Esophagus squamous epithelium (tissue), 5 donors: ENCODE results near the gene FBXO11. TPM values are rescaled to one million over a fixed set of nuclear protein-coding genes. Genes with fewer than 3 reads are reported as not detected.

ENCODE experiments used
- DNase-seq: peaks from one replicate; lab custom pipeline; 2025; lab: John Stamatoyannopoulos, UW
- H3K27ac ChIP-seq, 4 donors: fragments of 200-600 bp; sonication (generic); one replicate each; pipeline ENCODE4 v1.5.1; 2016 to 2019; ENCODE audit warnings: mild to moderate bottlenecking in 1 of 4
- H3K27me3 ChIP-seq, 4 donors: fragments of 200-600 bp; sonication (generic); 1 replicate in 3 of 4; 2 replicates in 1 of 4; pipeline versions ENCODE4 v1.5.1 to v1.6.0; 2017 to 2021; ENCODE audit warnings: antibody characterized with exemption in 1 of 4
- H3K36me3 ChIP-seq, 3 donors: fragments of 200-600 bp; sonication (generic); one replicate each; pipeline ENCODE4 v1.5.1; 2016 to 2019
- H3K4me1 ChIP-seq, 3 donors: fragments of 200-600 bp; sonication (generic); one replicate each; pipeline ENCODE4 v1.5.1; 2017 to 2019
- H3K4me3 ChIP-seq, 4 donors: fragments of 200-600 bp; sonication (generic); 1 replicate in 3 of 4; 2 replicates in 1 of 4; pipeline ENCODE4 v1.5.1; 2016 to 2019; ENCODE audit warnings: mild to moderate bottlenecking in 2 of 4, moderate library complexity in 1 of 4
- H3K9me3 ChIP-seq, 3 donors: fragments of 200-600 bp; sonication (generic); one replicate each; pipeline ENCODE4 v1.5.1; 2016 to 2019
- POLR2A ChIP-seq, 4 donors: fragments of 450-650 bp; IDR thresholded peaks; one replicate each; pipeline ENCODE4 v1.6.1; 2017; ENCODE audit warnings: antibody characterized with exemption in 4 of 4, mild to moderate bottlenecking in 4 of 4, moderate library complexity in 3 of 4
- WGBS, 2 donors: methylation state at CpG; one replicate each; pipeline ENCODE4 v1.1.5; 2018; 5-methylcytosine and 5-hydroxymethylcytosine counted together
- intact Hi-C: fragments of 100-400 bp; cut with DNase I; formaldehyde crosslinking; loops from one replicate; pipeline ENCODE4 v1.15.0; 2022
- total RNA-seq, 4 donors: library from RNA; depleted of rRNA; stranded (reverse); fragments of >200 nt; gene quantifications; one replicate each; pipeline ENCODE4 v1.1.0, GENCODE V29; 2016
- TF ChIP-seq, protein P1 (sequence below), 6 experiments: fragments of 450-650 bp in 4 of 6; fragments of 200-600 bp in 2 of 6; sonication (generic) in 2 of 6; IDR thresholded peaks; one replicate each; pipeline ENCODE4 v1.5.1; 2016 to 2019; ENCODE audit warnings: antibody characterized with exemption in 6 of 6, mild to moderate bottlenecking in 4 of 6, moderate library complexity in 4 of 6
- donor health status: DM: yes; HTN: yes; CAD: no.

FBXO11 gene
- total RNA-seq, 4 donors from 2014 or later = 21.0 to 50.2 (median 34.7) TPM

- peaks cover 3 to 11% (median 7%) of the 10 kb centered on the region in 3 donors for H3K4me1 ChIP-seq
- no peaks in the 10 kb centered on the region for H3K27me3 ChIP-seq
- H3K36me3 ChIP-seq = no peaks in the 10 kb centered on the region
- intact Hi-C loops = no loop called here
- no peaks in the 10 kb centered on the region for H3K9me3 ChIP-seq
- H3K27ac ChIP-seq = no peak overlapping the region
- no peak for DNase-seq
- WGBS, 2 donors = 82 to 85% methylated on average over 2 to 6 of the region's 8 CpGs
- H3K4me3 ChIP-seq = no peak overlapping the region
- TF ChIP-seq POLR2A (IDR thresholded peaks at IDR 0.05) = no peak
- TF ChIP-seq, protein P1, sequence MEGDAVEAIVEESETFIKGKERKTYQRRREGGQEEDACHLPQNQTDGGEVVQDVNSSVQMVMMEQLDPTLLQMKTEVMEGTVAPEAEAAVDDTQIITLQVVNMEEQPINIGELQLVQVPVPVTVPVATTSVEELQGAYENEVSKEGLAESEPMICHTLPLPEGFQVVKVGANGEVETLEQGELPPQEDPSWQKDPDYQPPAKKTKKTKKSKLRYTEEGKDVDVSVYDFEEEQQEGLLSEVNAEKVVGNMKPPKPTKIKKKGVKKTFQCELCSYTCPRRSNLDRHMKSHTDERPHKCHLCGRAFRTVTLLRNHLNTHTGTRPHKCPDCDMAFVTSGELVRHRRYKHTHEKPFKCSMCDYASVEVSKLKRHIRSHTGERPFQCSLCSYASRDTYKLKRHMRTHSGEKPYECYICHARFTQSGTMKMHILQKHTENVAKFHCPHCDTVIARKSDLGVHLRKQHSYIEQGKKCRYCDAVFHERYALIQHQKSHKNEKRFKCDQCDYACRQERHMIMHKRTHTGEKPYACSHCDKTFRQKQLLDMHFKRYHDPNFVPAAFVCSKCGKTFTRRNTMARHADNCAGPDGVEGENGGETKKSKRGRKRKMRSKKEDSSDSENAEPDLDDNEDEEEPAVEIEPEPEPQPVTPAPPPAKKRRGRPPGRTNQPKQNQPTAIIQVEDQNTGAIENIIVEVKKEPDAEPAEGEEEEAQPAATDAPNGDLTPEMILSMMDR (IDR thresholded peaks at IDR 0.05) = no peak
Observed at GRCh38 chr2:47779426-47779790, 126.9 kb downstream of the FBXO11 start.

DNA sequence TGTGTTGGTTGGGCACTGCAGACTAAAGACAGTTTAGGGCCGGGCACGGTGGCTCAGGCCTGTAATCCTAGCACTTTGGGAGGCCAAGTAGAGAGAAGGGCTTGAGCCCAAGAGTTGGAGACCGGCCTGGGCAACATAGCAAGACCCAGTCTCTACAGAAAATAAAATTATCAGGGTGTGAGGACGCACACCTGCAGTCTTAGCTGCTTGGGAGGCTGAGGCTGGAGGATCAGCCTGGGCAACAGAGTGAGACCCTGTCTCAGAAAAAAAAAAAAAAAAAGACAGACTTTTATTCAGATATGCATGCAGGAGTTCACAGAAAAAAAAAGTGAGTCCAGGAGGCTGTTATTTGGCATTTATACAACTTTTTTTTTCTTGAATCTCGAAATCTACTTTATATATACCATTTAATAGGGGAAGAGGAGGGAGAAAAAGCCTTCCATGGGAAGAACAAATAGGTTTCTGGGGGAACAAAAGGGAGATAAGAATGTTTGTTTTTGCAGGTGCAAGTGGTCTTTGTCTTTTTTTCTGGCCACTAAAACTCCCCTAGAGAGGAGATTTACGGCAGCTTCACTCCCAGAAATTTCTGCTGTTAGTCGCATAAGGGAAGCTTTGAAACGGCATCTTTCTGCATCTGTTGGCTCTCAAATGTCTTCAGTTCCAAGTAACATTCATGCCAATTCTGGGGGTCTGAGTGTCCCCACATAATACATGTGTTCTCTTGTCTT is 127.4 kb downstream of the FBXO11 start:
- no peak for DNase-seq
- peaks cover 0 to 7% (median 6%) of the 10 kb centered on the region in 3 donors for H3K4me1 ChIP-seq
- no peak for TF ChIP-seq POLR2A (IDR thresholded peaks at IDR 0.05)
- no peak overlapping the region for H3K27ac ChIP-seq
- no peaks in the 10 kb centered on the region for H3K9me3 ChIP-seq
- no peak overlapping the region for H3K4me3 ChIP-seq
- H3K27me3 ChIP-seq = no peaks in the 10 kb centered on the region
- H3K36me3 ChIP-seq = no peaks in the 10 kb centered on the region
- 85 to 86% methylated on average over 8 of the region's 8 CpGs for WGBS, 2 donors
- intact Hi-C loops = no loop called here

DNA sequence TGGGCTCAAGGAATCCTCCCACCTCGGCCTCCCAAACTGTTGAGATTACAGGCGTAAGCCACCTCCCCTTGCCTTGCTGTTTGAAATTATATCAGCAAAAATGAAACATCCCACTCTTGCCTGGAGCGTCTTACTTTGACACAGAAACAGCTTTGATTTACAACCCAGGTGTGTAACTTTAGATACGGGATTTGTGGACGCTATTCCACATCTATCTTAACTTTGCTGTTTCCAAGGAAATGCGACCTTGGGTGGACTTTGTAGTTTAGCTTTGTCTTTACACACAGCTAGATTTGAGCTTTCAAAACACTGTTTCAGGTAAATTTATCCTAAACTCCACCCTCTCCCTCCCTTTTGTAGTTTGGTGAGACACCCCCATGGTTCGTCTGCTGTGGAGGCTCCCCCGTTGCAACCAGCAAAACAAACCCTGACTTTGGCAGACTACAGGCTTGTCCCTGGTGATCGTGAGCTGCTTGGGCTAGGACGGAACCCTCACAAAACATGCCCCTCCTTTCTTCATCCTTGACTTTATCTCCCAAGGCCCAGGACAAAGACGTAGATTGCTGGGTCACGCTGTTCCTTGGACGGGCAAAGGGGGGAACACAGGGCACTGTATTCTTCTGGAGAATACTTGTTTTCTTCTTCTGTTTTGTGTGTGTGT is 128.9 kb downstream of the FBXO11 start:
- Histone ChIP-seq H3K27ac (no peak overlapping the region), H3K4me3 (no peak overlapping the region), H3K36me3 (no peaks in the 10 kb centered on the region), H3K4me1 (peaks cover 0 to 7% (median 6%) of the 10 kb centered on the region in 3 donors), H3K9me3 (no peaks in the 10 kb centered on the region), H3K27me3 (no peaks in the 10 kb centered on the region)
- intact Hi-C loops = no loop called here
- WGBS, 2 donors = 91 to 92% methylated on average over 13 of the region's 13 CpGs
- TF ChIP-seq POLR2A (IDR thresholded peaks at IDR 0.05) = no peak
- TF ChIP-seq, protein P1 (IDR thresholded peaks at IDR 0.05) = no peak
- DNase-seq = no peak

- Histone ChIP-seq H3K4me1 (no peaks in the 10 kb centered on the region), H3K27me3 (no peaks in the 10 kb centered on the region), H3K9me3 (no peaks in the 10 kb centered on the region), H3K27ac (no peak overlapping the region), H3K4me3 (no peak overlapping the region), H3K36me3 (no peaks in the 10 kb centered on the region)
- TF ChIP-seq, protein P1 (IDR thresholded peaks at IDR 0.05) = no peak
- intact Hi-C loops = no loop called here
- no peak for DNase-seq
Observed at GRCh38 chr2:47774567-47774966, 131.7 kb downstream of the FBXO11 start.

DNA sequence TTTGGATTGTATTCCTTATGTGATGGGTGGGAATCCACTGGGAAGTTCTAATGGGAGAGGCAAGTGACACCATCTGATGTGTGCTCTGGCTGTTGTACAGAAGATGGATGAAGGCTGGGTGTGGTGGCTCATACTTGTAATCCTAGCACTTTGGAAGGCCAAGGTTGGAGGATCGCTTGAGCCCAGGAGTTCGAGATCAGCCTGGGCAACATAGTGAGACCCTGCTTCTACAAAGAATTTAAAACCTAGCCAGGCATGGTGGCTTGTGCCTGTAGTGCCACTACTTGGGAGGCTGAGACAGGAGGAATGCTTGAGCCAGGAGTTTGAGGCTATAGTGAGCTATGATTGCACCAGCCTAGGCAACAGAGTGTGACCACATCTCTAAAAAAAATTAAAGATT is 134.0 kb downstream of the FBXO11 start:
- intact Hi-C loops = no loop called here
- no peaks in the 10 kb centered on the region for H3K27me3 ChIP-seq
- H3K27ac ChIP-seq = no peak overlapping the region
- peaks cover 0 to 8% (median 0%) of the 10 kb centered on the region in 3 donors for H3K4me1 ChIP-seq
- no peaks in the 10 kb centered on the region for H3K9me3 ChIP-seq
- H3K4me3 ChIP-seq = no peak overlapping the region
- no peaks in the 10 kb centered on the region for H3K36me3 ChIP-seq
- DNase-seq = no peak
- TF ChIP-seq, protein P1 (IDR thresholded peaks at IDR 0.05) = no peak
- no peak for TF ChIP-seq POLR2A (IDR thresholded peaks at IDR 0.05)
- 91% methylated on average over 2 of the region's 2 CpGs; no CpG with 5 or more reads in 1 of the 2 donors for WGBS, 2 donors
